GM21737 (cell line): ENCODE measurements around the gene LANCL3.
"Not testable (repeated sequence)": the region's sequence is repeated elsewhere in the genome, so short reads cannot be mapped to it uniquely, and the experiment has no call there.

Experiments used
- ATAC-seq: cut with Tn5 transposase; IDR thresholded peaks from one replicate; pipeline ENCODE4 v1.9.1; 2021; ENCODE audit warnings: mild to moderate bottlenecking, moderate library complexity; ENCODE audit not compliant: unreplicated experiment

Gene LANCL3

GRCh38 chrX:37571426-37572107, at the start of gene LANCL3:
Gene LANCL3, plus strand, starts transcription at chrX:37571661. Its CDS starts 210 bp downstream, at chrX:37571871.
- ATAC-seq: not testable (repeated sequence)

- not testable (repeated sequence) for ATAC-seq
Observed at GRCh38 chrX:37523673-37524072, 47.8 kb upstream of the LANCL3 start.

- no peak for ATAC-seq
Observed at GRCh38 chrX:37541991-37542390, 29.5 kb upstream of the LANCL3 start.

GRCh38 chrX:37542791-37543190, 28.7 kb upstream of the LANCL3 start:
- ATAC-seq: no peak

- no peak for ATAC-seq
Observed at GRCh38 chrX:37543324-37543723, 28.1 kb upstream of the LANCL3 start.

GRCh38 chrX:37544531-37544930, 26.9 kb upstream of the LANCL3 start:
- not testable (repeated sequence) for ATAC-seq

- no peak for ATAC-seq
Observed at GRCh38 chrX:37545066-37545465, 26.4 kb upstream of the LANCL3 start.

GRCh38 chrX:37549619-37550018, 21.8 kb upstream of the LANCL3 start:
- not testable (repeated sequence) for ATAC-seq

GRCh38 chrX:37553476-37553875, 18.0 kb upstream of the LANCL3 start:
- no peak for ATAC-seq

- not testable (repeated sequence) for ATAC-seq
Observed at GRCh38 chrX:37565254-37565653, 6.2 kb upstream of the LANCL3 start.

GRCh38 chrX:37570349-37570748, 1.1 kb upstream of the LANCL3 start:
- not testable (repeated sequence) for ATAC-seq

- ATAC-seq: not testable (repeated sequence)
Observed at GRCh38 chrX:37572108-37572587, 687 bp downstream of the LANCL3 start.

- ATAC-seq: not testable (repeated sequence)
Observed at GRCh38 chrX:37573121-37573520, 1.7 kb downstream of the LANCL3 start.

- ATAC-seq: no peak
Observed at GRCh38 chrX:37578045-37578444, 6.6 kb downstream of the LANCL3 start.

GRCh38 chrX:37580080-37580479, 8.6 kb downstream of the LANCL3 start:
- ATAC-seq: no peak

- ATAC-seq: not testable (repeated sequence)
Observed at GRCh38 chrX:37587337-37587736, 15.9 kb downstream of the LANCL3 start.

- no peak for ATAC-seq
Observed at GRCh38 chrX:37590047-37590446, 18.6 kb downstream of the LANCL3 start.

GRCh38 chrX:37594755-37595382, 23.4 kb downstream of the LANCL3 start:
- ATAC-seq: no peak

GRCh38 chrX:37599729-37600128, 28.3 kb downstream of the LANCL3 start:
- ATAC-seq: no peak

- ATAC-seq: no peak
Observed at GRCh38 chrX:37603938-37604409, 32.5 kb downstream of the LANCL3 start.

- ATAC-seq: no peak
Observed at GRCh38 chrX:37607243-37607642, 35.8 kb downstream of the LANCL3 start.

- ATAC-seq: no peak
Observed at GRCh38 chrX:37608156-37608555, 36.7 kb downstream of the LANCL3 start.
